Activated gamma-delta T cell treated with Interleukin-2 at 50 U/mL for 16 hours (primary cell): ENCODE measurements around the gene RAB1B.

Experiments
- DNase-seq: peaks from one replicate; pipeline ENCODE4 v3.0.0-alpha.2; 2020

The RAB1B gene

GRCh38 chr11:66268244-66268951 lies at the start of gene RAB1B:
Gene RAB1B, plus strand, starts transcription at chr11:66268639. Its CDS starts 41 bp downstream, at chr11:66268680.
- DNase-seq, result peak; percentile 100

- no peak for DNase-seq
These were observed 49.4 kb upstream of the RAB1B start for GRCh38 chr11:66218846-66219620.

DNA sequence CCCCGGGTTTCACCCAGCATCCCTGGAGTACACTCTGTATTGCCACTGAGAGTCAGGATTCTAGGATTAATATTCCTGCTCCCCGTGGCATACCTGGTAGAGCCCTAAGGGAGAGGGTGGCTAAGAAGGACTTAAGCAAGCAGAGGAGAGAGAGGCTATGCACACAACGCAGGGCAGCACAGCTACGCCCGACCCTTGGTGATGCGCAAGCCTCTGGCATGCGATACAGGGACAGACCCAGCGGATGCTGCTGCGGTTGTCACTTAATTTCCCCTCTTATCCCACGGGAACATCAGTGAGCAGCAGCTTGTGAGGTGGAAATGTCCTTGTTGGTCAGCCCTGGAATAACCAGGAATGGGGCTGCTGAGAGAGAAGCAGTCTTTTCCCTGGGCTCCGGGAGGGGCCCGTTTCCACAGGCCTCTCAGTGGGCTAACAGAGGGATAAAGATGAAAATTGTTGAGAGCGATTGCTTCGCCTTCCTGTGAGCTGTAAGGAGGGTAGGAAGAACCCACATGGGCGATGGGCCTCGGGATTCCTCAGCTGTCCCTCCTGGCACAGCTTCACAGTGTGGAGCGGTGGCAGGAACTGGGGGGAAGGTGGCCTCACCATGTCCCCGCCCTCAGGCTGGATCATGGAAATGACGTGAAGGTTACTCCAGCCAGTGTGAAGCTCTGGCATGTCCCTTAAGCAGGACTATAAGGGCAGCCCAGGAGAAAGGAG lies 48.4 kb upstream of the RAB1B start:
- no peak for DNase-seq

- DNase-seq, result no peak
These were observed 47.9 kb upstream of the RAB1B start for GRCh38 chr11:66220566-66220935.

DNA sequence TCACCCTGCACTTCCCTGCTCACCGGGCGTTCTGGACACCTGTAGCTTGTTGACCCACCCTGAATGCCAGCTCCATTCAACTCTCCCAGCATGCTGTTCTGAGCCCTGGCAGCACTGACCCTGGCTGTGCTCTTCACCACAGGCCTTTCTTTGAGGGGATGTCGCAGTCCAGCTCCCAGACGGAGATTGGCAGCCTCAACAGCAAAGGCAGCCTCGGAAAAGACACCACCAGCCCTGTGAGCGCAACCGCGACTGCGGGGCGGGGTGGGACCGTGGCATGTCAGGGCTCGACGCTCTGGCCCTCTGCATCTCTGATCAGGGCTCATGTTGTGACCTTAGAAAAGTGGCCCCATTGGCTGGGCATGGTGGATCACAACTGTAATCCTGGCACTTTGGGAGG lies 47.4 kb upstream of the RAB1B start:
- DNase-seq, result no peak

GRCh38 chr11:66221726-66222236 lies 46.7 kb upstream of the RAB1B start:
- DNase-seq, result no peak

GRCh38 chr11:66222358-66223149 lies 45.9 kb upstream of the RAB1B start:
- DNase-seq, result peak; percentile 90

GRCh38 chr11:66224226-66224855 lies 44.1 kb upstream of the RAB1B start:
- DNase-seq, result no peak

DNA sequence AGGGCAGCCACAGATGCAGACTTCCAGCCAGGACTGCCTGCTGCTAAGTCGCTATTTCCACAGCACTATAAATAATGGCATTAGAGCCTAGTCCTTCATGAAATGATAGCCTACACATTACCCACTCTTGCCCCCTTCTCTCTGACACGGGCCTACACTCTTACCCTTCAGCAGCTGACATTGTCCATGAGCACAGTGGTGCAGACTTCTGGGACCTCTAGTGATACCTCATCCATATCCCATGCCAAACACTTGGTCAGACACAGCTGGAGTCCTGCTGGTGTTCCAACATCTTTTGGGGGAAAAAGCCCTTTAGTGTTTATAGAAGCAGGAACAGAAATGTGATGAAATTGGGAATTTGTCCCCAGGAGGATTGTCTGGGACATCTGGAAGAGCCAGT lies 43.4 kb upstream of the RAB1B start:
- no peak for DNase-seq

- DNase-seq, result no peak
These were observed 42.3 kb upstream of the RAB1B start for GRCh38 chr11:66226101-66226500.

- DNase-seq, result no peak
These were observed 40.7 kb upstream of the RAB1B start for GRCh38 chr11:66227700-66228099.

DNA sequence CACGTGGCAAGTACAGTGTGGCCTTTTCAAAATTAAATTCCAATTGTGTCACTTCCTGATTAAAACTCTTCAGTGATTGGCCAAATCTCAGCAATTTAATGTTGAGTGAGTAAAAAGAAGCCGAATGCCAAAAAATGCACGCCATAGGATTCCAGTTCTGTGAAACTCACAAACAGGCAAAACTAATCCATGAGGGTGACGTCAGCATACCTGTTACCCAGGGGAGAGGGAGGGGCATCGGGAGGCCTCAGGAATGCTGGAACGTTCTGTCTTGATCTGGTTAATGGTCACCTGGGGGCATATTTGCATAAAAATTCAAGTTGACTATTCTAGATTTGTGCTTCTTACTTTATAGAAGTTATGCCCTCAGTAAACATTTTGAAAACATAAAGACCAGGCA lies 39.9 kb upstream of the RAB1B start:
- DNase-seq, result no peak

GRCh38 chr11:66230156-66230555 lies 38.3 kb upstream of the RAB1B start:
- DNase-seq, result no peak

GRCh38 chr11:66230978-66231377 lies 37.5 kb upstream of the RAB1B start:
- no peak for DNase-seq

DNA sequence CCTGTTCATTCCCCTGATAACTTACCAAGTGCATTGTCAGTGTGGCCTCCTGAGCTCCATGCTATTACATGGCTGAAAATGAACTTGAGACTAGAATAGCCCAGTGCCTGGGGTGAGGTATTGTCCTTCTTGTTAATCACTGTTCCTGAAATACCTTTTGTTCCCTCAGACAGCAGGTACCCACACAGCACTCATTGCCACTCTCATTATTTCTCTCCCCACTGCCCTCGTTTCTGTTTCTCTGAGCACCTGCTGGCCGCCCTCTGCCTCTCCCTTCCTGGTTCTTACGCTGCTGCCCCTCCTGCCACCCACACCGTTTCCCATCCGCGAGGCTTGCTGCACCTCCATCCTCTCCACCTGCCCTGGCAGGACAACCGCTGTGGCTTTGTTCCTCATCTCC lies 36.9 kb upstream of the RAB1B start:
- no peak for DNase-seq

GRCh38 chr11:66232769-66233168 lies 35.7 kb upstream of the RAB1B start:
- DNase-seq, result no peak

- DNase-seq, result no peak
These were observed 35.1 kb upstream of the RAB1B start for GRCh38 chr11:66233301-66233700.

- DNase-seq, result no peak
These were observed 33.3 kb upstream of the RAB1B start for GRCh38 chr11:66235141-66235540.

GRCh38 chr11:66237867-66238266 lies 30.6 kb upstream of the RAB1B start:
- no peak for DNase-seq

DNA sequence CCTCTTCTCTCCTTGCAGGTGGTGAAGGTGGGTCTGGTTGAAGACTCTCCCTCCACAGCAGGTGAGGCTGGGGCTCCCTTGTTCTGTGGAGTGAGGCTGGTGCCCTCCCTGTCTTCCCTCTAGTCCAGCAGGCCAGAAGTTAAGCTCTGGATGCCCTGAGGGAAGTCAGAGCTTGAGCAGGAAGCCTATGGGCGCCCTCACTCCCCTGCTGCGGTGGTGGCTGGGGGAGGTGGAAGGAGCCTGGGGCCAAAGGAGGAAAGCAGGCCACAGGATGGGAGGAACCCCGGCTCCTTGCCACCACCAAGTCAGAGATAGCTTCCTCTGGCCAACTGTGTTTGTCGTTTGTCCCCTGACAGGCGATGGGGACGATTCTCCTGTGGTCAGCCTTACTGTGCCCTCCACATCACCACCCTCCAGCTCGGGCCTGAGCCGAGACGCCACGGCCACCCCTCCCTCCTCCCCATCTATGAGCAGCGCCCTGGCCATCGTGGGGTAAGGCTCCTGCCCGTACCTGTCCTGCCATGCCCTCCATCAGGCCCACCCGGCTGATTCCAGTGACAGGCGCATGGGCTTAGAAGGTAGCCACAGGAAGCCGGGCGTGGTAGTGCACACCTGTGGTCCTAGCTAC lies 29.5 kb upstream of the RAB1B start:
- no peak for DNase-seq

DNA sequence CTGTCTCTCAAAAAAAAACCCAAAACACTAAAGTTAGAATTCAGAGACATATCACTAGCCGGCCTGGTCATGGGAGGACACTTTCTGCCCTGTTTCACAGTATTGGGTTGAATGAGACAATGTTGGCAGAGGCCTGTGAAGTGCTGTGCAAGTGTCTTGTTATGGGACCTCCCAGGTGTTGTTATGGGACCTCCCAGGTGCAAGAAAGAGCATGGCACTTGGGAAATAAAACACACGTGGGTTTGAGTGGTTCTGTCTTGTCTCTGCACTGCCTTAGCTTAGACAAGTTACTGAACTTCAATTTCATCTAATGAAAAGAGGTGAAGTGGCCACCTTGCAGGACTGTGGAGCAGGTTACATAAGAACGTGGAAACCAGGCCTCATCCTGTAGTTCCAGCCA lies 28.9 kb upstream of the RAB1B start:
- DNase-seq, result no peak
